ENCODE data around the gene PPP1R9A.
"Not testable (repeated sequence)": the region's sequence is repeated elsewhere in the genome, so short reads cannot be mapped to it uniquely, and the experiment has no call there.

Gene PPP1R9A

DNA sequence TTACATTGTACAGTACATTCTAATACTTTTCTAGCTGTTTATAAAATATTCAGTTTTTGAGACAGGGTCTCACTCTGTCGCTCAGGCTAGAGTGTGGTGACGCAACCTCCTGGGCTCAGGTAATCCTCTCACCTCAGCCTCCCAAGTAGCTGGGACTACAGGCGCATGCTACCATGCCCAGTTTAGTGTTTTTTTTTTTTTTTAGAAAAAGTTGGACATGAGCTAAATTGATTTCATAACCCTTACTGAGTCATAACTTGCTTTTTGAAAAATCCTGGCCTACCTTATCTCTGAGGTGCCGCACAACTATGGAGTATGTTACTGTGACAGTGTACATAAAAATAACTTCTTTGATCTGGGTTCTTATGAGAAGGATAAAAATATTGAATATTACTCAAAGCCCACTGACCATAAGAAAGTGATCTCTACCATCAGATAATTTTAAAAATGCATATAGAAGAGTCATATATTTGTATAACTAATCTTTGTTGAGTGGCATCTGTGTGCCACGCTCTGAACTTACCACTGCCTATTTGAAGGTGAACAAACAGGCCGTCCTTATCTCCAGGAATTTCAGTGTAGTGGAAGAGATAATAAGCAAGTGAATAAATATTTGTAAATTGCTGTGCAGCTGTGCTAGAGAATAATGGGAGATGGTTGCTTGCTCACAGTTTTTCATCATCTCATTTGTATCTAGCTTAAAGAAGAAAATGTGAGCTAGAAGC, 73.2 kb downstream of the PPP1R9A start:
- DNase-seq, result no peak
- H3K27ac Mint-ChIP-seq, result no peak overlapping the region
- no peaks in the 10 kb centered on the region for H3K27me3 Mint-ChIP-seq
- H3K36me3 Mint-ChIP-seq (ENCODE audit: low read depth), result no peaks in the 10 kb centered on the region
- no peaks in the 10 kb centered on the region for H3K4me1 Mint-ChIP-seq (ENCODE audit: low read depth)
- H3K4me3 Mint-ChIP-seq, result no peak overlapping the region
- no peaks in the 10 kb centered on the region for H3K9me3 Mint-ChIP-seq

DNA sequence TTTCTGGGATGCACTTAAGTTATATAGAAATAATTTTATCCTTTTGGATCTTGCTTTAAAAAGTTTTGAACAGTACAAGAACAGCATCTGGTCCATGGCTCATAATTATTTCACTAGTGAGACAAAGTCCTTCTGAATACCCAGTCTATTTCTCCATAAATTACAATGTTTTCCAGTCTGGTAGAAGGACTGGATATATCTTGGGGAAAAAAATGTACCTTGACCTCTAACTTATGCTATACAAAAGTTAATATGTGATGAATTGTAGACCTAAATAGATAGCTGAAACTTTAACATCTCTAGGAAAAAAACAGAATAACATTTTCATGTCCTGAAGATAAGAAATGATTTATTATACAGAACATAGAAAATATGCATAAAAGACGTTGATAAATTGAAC, 88.5 kb downstream of the PPP1R9A start:
- peaks cover 2% of the 10 kb centered on the region for H3K9me3 Mint-ChIP-seq
- H3K27ac Mint-ChIP-seq, result no peak overlapping the region
- no peak for DNase-seq
- no peaks in the 10 kb centered on the region for H3K27me3 Mint-ChIP-seq
- no peaks in the 10 kb centered on the region for H3K36me3 Mint-ChIP-seq (ENCODE audit: low read depth)
- H3K4me3 Mint-ChIP-seq, result no peak overlapping the region
- no peaks in the 10 kb centered on the region for H3K4me1 Mint-ChIP-seq (ENCODE audit: low read depth)

DNA sequence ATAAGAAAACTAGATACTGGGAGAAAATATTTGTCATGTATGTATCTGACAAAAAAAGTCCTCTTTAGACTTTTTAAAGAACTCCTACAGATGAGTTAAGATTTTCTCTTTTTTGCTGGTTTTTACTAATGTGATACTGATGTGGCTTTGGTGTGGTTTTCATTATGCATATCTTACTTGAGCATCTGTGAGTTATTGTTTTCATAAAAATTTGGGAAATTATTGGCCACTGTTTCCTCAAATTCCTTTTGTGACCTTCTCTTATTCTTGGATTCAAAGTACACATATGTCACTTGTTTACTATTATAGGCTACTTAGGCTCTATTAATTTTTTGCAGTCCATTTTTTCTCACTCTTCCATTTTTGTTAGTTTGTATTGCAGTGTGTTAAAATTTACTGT, 89.0 kb downstream of the PPP1R9A start:
- no peaks in the 10 kb centered on the region for H3K27me3 Mint-ChIP-seq
- no peak overlapping the region for H3K27ac Mint-ChIP-seq

DNA sequence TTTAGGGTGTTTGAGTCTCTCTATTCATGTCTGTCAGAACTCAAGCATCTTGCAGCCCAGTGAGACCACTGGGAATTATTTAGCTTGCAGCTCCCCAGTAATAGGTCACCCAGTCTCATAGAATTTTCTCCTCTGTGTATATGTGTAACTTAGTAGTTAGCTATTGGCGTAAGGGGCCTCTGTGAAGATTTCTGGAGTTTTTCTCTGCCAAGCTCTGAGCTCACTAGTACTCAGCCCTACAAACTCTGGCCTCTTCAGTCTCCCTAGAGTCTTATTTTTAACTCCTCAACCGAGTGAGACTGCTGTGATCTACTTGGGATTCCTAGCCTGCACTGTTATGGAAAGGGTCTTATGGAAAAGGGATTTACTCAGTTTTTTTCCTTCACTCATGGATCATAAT, 90.2 kb downstream of the PPP1R9A start:
- no peak for DNase-seq
- Mint-ChIP-seq H3K4me3 (no peak overlapping the region), H3K36me3 (ENCODE audit: low read depth) (no peaks in the 10 kb centered on the region), H3K27ac (no peak overlapping the region), H3K4me1 (ENCODE audit: low read depth) (no peaks in the 10 kb centered on the region), H3K9me3 (no peaks in the 10 kb centered on the region), H3K27me3 (no peaks in the 10 kb centered on the region)

More for the DNA sequence above, 89.0 kb downstream of the PPP1R9A start:
- DNase-seq, result no peak
- no peaks in the 10 kb centered on the region for H3K4me1 Mint-ChIP-seq (ENCODE audit: low read depth)
- no peaks in the 10 kb centered on the region for H3K36me3 Mint-ChIP-seq (ENCODE audit: low read depth)
- peaks cover 2% of the 10 kb centered on the region for H3K9me3 Mint-ChIP-seq
- no peak overlapping the region for H3K4me3 Mint-ChIP-seq

DNA sequence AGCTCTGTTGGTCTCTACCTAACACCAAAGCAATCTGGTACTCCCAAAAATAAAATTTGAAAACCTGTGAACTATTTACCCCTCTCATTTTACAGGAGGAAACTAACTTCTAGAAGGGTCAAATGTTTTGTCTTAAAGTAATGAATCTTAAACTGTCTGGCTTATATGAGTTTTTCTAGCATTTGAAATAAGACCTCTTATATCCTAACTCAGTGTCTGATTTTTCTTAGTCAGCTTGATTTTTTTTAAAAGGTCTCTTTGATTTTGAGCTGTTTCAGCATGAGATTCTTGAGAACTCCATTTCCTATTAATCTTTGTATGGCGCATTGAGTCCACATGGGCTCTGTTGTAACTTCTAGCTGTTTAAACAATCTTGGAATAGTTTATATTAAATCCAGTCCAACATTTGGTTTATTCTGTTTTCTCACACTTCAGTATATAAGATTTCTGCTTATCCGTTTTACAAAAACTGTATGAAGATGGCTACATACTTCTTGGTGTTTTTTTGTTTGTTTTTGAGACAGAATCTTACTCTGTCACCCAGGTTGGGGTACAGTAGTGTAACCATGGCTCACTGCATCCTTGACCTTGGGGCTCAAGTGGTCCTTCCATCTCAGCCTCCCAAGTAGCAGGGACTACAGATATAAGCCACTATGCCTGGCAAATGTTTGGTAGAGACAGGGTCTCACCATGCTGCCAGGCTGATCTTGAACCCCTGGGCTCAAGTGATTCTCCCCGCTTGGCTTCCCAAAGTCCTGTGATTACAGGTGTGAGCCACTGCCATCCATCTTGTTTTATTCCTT, 91.1 kb downstream of the PPP1R9A start:
- Mint-ChIP-seq H3K27ac (no peak overlapping the region), H3K27me3 (no peaks in the 10 kb centered on the region), H3K4me1 (ENCODE audit: low read depth) (no peaks in the 10 kb centered on the region), H3K36me3 (ENCODE audit: low read depth) (no peaks in the 10 kb centered on the region), H3K9me3 (no peaks in the 10 kb centered on the region), H3K4me3 (no peak overlapping the region)
- DNase-seq, result no peak

DNA sequence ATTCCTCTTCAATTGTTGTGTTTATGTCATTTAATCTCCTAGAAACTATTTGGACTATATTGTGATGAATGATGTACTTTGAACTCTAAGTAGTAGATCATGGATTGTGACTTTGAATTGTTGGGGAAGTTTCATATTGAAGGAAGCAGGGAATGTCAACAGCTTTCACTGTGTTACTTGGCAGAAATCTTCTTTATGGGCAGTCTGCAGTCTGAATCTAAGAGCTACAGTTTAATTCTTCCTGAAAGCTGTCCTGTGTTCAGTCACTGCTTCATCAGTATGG, 91.6 kb downstream of the PPP1R9A start:
- DNase-seq, result no peak
- H3K27me3 Mint-ChIP-seq, result no peaks in the 10 kb centered on the region
- H3K27ac Mint-ChIP-seq, result no peak overlapping the region
- H3K4me3 Mint-ChIP-seq, result no peak overlapping the region
- no peaks in the 10 kb centered on the region for H3K4me1 Mint-ChIP-seq (ENCODE audit: low read depth)
- no peaks in the 10 kb centered on the region for H3K36me3 Mint-ChIP-seq (ENCODE audit: low read depth)
- H3K9me3 Mint-ChIP-seq, result no peaks in the 10 kb centered on the region

DNA sequence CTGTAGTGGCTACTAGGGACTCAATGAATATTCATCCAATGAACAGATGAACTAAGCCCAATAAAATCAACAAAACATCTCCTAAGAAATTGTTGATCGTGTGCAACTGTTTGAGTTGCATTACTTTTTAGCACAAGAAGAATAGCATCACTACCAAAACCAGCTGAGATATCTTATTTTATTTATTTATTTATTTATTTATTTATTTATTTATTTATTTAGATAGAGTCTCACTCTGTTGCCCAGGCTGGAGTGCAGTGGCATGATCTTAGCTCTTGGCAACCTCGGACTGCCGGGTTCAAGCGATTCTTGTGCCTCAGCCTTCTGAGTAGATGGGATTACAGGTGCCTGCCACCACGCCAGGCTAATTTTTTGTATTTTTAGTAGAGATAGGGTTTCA, 92.2 kb downstream of the PPP1R9A start:
- not testable (repeated sequence) for H3K9me3 Mint-ChIP-seq; H3K36me3 Mint-ChIP-seq (ENCODE audit: low read depth); H3K4me1 Mint-ChIP-seq (ENCODE audit: low read depth); H3K27me3 Mint-ChIP-seq; H3K27ac Mint-ChIP-seq; H3K4me3 Mint-ChIP-seq; DNase-seq

DNA sequence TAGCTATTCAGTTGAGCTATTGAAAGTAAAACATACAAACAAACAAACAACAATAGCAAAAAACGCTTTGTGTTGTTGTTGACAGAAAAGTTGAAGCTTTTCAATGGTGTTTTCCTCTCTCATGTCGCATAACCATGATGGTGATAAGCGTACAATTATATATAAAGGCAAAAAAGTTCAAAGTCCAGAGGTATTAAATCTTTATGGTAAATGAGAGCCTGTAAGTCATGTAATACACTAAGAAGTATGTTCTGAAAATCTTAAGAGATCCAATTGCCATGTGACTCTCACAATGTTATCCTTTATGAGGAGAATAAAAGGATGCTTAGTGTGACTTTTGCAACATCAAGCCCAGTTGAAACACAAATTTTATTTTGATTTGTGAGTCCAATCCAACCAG, 93.9 kb downstream of the PPP1R9A start:
- H3K27ac Mint-ChIP-seq, result no peak overlapping the region
- no peak overlapping the region for H3K4me3 Mint-ChIP-seq
- H3K36me3 Mint-ChIP-seq (ENCODE audit: low read depth), result no peaks in the 10 kb centered on the region
- H3K4me1 Mint-ChIP-seq (ENCODE audit: low read depth), result no peaks in the 10 kb centered on the region
- H3K9me3 Mint-ChIP-seq, result no peaks in the 10 kb centered on the region
- DNase-seq, result no peak
- no peaks in the 10 kb centered on the region for H3K27me3 Mint-ChIP-seq

DNA sequence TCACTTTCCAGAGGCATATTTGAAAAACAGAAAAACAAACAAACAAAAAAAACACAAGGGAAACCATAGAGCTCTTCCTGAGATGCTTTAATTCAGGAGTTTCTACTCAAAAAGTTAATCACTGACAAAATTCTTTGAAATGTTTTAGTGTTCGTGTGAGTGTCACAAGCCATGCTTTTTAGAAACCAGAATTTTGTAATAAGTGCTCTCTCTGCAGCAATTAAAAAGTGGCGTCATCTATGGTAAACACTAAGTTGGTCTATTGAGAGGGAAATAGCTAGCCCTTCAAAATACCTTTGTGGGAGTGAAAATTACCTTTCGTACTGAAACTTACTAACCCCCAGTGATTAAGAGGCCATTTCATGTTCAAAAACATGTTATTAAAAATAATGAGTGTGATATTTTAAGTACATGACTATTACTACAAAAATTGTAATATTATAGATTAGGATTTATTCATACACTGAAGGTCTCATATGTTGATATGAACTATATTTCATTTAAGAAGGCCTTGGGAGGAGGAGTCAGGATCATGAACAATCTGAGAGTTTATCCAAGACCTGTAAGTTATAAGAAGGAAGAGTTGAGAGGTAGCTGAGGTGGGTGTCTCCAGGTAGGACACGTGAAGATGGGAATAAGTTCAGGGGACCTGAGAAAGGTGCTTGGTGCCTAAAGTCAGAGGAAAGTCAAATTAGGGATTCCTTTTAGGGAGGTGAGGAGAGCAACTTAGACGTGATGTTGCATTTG, 94.6 kb downstream of the PPP1R9A start:
- Mint-ChIP-seq H3K27me3 (no peaks in the 10 kb centered on the region), H3K9me3 (no peaks in the 10 kb centered on the region), H3K36me3 (ENCODE audit: low read depth) (no peaks in the 10 kb centered on the region), H3K4me1 (ENCODE audit: low read depth) (no peaks in the 10 kb centered on the region), H3K4me3 (no peak overlapping the region), H3K27ac (no peak overlapping the region)
- DNase-seq, result no peak

DNA sequence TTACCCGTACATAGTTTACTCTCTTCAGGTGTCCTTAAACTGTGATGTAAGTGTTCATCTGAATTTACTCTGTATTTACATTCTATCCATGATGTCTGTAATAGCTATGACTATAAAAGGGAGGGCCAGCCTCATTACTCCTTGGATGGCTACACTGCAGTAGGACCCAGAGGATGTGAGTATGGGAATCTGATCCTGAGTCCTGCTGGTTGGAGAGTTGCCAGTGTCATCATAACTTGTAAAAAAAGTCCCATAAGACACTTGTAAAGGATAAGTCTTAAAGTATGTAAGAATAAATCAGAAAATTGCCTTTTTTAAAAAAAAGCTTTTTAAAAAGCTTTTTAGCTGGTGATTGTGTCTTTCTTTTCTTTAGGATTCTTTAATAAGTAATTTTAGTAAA, 95.4 kb downstream of the PPP1R9A start:
- no peak overlapping the region for H3K27ac Mint-ChIP-seq
- no peaks in the 10 kb centered on the region for H3K9me3 Mint-ChIP-seq
- DNase-seq, result no peak
- no peaks in the 10 kb centered on the region for H3K36me3 Mint-ChIP-seq (ENCODE audit: low read depth)
- H3K4me3 Mint-ChIP-seq, result no peak overlapping the region
- no peaks in the 10 kb centered on the region for H3K27me3 Mint-ChIP-seq
- no peaks in the 10 kb centered on the region for H3K4me1 Mint-ChIP-seq (ENCODE audit: low read depth)

DNA sequence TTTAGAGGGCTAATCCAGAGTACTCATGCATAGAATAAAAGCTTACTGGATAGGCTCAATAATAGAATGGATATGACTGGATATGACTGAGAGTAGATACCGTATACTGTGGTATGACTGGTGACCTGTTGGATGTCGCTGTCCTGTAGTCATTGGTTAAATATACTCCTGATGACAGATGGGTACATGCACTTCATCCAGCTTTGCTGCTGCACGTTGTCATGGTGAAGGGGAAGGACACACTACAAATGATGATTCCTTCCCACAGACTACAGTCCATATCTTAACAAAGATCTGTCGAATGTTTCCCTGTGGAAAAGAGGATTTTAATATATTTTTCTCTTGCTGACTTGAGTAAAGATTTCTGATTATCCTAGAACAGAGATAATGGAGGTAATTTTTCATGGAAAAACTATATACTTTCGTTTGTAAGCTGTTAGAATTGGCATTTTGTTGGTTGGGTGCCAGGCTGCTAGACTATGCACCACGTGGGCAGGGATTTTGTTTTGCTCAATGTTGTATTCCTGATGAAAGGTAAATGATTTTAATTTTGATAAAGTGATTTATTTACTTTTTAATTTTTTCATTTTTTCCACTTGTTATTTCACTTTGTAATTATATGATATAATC, 97.3 kb downstream of the PPP1R9A start:
- Mint-ChIP-seq H3K4me1 (ENCODE audit: low read depth) (no peaks in the 10 kb centered on the region), H3K9me3 (no peaks in the 10 kb centered on the region), H3K4me3 (no peak overlapping the region), H3K27me3 (no peaks in the 10 kb centered on the region), H3K36me3 (ENCODE audit: low read depth) (no peaks in the 10 kb centered on the region), H3K27ac (no peak overlapping the region)
- DNase-seq, result no peak

DNA sequence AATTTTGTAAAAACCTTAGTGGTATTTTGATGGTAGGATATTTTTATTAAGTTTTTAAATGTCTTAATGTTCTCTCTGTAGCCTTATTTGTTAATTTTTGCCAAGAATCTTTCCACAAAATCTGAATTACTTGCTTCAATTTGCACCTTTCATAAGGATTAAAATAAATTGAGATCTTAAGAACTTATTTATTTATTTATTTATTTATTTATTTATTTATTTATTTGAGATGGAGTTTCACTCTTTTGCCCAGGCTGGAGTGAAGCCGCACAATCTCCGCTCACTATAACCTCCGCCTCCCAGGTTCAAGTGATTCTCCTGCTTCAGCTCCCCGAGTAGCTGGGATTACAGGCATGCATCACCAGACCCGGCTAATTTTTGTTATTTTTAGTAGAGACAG, 98.6 kb downstream of the PPP1R9A start:
- no peaks in the 10 kb centered on the region for H3K4me1 Mint-ChIP-seq (ENCODE audit: low read depth)
- H3K27me3 Mint-ChIP-seq, result no peaks in the 10 kb centered on the region
- no peaks in the 10 kb centered on the region for H3K9me3 Mint-ChIP-seq
- DNase-seq, result no peak
- H3K4me3 Mint-ChIP-seq, result no peak overlapping the region
- H3K27ac Mint-ChIP-seq, result no peak overlapping the region
- no peaks in the 10 kb centered on the region for H3K36me3 Mint-ChIP-seq (ENCODE audit: low read depth)

DNA sequence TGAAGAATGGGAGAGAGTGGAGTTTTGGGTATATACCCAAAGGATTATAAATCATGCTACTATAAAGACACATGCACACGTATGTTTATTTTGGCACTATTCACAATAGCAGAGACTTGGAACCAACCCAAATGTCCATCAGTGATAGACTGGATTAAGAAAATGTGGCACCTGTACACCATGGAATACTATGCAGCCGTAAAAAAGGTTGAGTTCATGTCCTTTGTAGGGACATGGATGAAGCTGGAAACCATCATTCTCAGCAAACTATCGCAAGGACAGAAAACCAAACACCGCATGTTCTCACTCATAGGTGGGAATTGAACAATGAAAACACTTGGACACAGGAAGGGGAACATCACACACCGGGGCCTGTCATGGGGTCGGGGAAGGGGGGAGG, 101.4 kb downstream of the PPP1R9A start:
- not testable (repeated sequence) for H3K27ac Mint-ChIP-seq; H3K27me3 Mint-ChIP-seq; H3K36me3 Mint-ChIP-seq (ENCODE audit: low read depth); H3K4me3 Mint-ChIP-seq; H3K4me1 Mint-ChIP-seq (ENCODE audit: low read depth); DNase-seq; H3K9me3 Mint-ChIP-seq

DNA sequence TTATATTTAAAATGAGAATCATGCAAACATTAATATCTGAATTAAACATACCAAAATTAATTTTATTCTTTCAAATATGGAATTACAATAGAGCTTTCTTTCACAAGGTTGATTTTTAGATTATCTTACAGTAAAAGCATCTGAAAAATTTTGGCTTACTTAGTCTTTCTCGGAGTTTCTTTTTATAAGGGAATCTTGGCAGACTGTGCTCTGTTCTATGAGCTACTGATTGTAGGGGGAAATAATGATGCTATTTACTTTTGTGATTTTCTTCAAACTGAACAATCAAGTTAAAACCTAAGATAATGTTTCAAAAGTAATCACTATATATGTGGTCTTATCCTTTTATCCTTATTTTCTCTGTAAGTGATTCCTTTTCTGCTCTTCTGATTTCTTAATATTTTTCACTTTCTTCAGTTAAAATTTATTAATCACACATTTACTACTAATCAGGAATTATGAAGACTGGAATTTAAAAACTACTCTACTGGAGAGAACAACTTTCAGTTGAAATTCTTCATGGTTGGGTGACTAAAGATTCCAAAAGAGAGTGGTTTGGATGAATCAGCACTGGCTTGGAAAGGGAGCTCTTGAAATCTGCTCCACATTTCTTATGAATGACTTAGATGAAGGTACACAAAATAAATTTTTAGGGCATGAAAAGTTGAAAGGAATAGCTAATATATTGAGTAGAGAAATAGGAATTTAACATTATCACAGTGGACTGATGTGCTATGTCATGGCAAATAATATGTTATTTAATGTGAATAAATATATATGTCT, 103.9 kb downstream of the PPP1R9A start:
- Mint-ChIP-seq H3K27ac (no peak overlapping the region), H3K27me3 (no peaks in the 10 kb centered on the region), H3K9me3 (no peaks in the 10 kb centered on the region), H3K36me3 (ENCODE audit: low read depth) (no peaks in the 10 kb centered on the region), H3K4me1 (ENCODE audit: low read depth) (no peaks in the 10 kb centered on the region), H3K4me3 (no peak overlapping the region)
- DNase-seq, result no peak

Measured in activated T-cell treated with anti-CD3 and anti-CD28 coated beads, Interleukin-2, amount 50 U/mL, for 24 hours (primary cell).